Fibroblast of skin of back (primary cell): ENCODE results near the gene DEPP1.

Source experiments
- DNase-seq: peaks from one replicate; pipeline ENCODE4 v3.0.0-alpha.2; 2013

Gene DEPP1

GRCh38 chr10:44979281-44980191, 927 bp upstream of the DEPP1 start:
- DNase-seq = no peak

- DNase-seq = no peak
Measured at GRCh38 chr10:44978213-44978569, 418 bp downstream of the DEPP1 start.

- DNase-seq = no peak
Measured at GRCh38 chr10:44977287-44978212, 1.1 kb downstream of the DEPP1 start.

GRCh38 chr10:44976352-44977198, 2.0 kb downstream of the DEPP1 start:
- DNase-seq = no peak

- DNase-seq = peak; percentile 54
Measured at GRCh38 chr10:44975431-44976331, 2.9 kb downstream of the DEPP1 start.

- DNase-seq = peak; percentile 71
Measured at GRCh38 chr10:44974628-44975430, 3.8 kb downstream of the DEPP1 start.

- DNase-seq = no peak
Measured at GRCh38 chr10:44974082-44974627, 4.5 kb downstream of the DEPP1 start.

- no peak for DNase-seq
Measured at GRCh38 chr10:44973323-44974081, 5.1 kb downstream of the DEPP1 start.

- no peak for DNase-seq
Measured at GRCh38 chr10:44972874-44973306, 5.7 kb downstream of the DEPP1 start.

- no peak for DNase-seq
Measured at GRCh38 chr10:44971935-44972757, 6.5 kb downstream of the DEPP1 start.

- no peak for DNase-seq
Measured at GRCh38 chr10:44971434-44971833, 7.2 kb downstream of the DEPP1 start.

GRCh38 chr10:44970812-44971395, 7.7 kb downstream of the DEPP1 start:
- DNase-seq = no peak

GRCh38 chr10:44969854-44970253, 8.8 kb downstream of the DEPP1 start:
- no peak for DNase-seq

- no peak for DNase-seq
Measured at GRCh38 chr10:44968500-44969400, 9.9 kb downstream of the DEPP1 start.

- DNase-seq = no peak
Measured at GRCh38 chr10:44968091-44968490, 10.5 kb downstream of the DEPP1 start.

GRCh38 chr10:44967616-44968015, 11.0 kb downstream of the DEPP1 start:
- DNase-seq = no peak
